ENCODE data around the gene ASXL1. TPM values are rescaled to one million over a fixed set of nuclear protein-coding genes. Genes with fewer than 3 reads are reported as not detected.
"Not testable (repeated sequence)": the region's sequence is repeated elsewhere in the genome, so short reads cannot be mapped to it uniquely, and the experiment has no call there.

The ASXL1 gene
- total RNA-seq, 4 donors from 2014 or later = 69.2 to 139 (median 104) TPM

DNA sequence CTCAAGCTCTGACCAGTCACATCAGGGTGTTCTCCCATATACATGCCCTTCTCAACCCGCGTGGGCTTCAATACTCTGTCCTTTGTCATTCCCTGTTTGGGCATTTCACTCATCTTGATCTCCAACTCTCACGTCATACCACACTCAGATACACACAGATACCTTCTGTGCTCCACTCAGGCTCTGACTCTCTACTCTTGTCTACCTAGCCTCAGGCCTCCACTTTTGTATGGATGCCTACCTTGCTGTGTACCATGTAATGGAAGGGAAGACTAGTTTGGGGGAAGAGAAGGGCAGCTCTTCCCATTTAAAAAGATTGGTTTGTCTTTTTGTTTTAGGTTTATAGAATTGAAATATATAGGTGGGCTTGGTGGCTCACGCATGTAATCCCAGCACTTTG is 48.6 kb downstream of the ASXL1 start:
- ATAC-seq (ENCODE audit: low FRiP score) (no peak), DNase-seq (ENCODE audit: low spot score) (no peak)
- TF ChIP-seq, protein P1, sequence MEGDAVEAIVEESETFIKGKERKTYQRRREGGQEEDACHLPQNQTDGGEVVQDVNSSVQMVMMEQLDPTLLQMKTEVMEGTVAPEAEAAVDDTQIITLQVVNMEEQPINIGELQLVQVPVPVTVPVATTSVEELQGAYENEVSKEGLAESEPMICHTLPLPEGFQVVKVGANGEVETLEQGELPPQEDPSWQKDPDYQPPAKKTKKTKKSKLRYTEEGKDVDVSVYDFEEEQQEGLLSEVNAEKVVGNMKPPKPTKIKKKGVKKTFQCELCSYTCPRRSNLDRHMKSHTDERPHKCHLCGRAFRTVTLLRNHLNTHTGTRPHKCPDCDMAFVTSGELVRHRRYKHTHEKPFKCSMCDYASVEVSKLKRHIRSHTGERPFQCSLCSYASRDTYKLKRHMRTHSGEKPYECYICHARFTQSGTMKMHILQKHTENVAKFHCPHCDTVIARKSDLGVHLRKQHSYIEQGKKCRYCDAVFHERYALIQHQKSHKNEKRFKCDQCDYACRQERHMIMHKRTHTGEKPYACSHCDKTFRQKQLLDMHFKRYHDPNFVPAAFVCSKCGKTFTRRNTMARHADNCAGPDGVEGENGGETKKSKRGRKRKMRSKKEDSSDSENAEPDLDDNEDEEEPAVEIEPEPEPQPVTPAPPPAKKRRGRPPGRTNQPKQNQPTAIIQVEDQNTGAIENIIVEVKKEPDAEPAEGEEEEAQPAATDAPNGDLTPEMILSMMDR (IDR thresholded peaks at IDR 0.05) = no peak

DNA sequence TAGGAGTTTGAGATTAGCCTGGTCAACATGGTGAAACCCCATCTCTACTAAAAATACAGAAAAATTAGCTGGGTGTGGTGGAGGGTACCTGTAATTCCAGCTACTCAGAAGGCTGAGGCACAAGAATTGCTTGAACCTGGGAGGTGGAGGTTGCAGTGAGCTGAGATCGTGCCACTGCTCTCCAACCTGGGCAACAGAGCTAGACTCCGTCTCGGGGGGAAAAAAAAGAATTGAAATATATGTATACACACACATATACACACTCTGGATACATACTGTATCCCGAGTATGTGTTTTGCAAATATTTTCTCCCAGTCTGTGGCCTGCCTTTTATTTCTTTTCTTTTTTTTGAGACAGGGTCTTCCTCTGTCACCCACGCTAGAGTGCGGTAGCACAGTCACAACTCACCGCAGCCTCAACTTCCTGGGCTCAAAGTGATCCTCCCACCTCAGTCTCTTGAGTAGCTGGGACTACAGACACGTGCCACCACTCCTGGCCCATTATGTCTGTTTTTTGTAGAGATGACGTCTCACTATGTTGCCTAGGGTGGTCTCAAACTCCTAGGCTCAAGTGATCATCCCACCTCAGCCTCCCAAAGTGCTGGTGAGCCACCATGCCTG is 49.1 kb downstream of the ASXL1 start:
- not testable (repeated sequence) for ATAC-seq (ENCODE audit: low FRiP score); DNase-seq (ENCODE audit: low spot score)

DNA sequence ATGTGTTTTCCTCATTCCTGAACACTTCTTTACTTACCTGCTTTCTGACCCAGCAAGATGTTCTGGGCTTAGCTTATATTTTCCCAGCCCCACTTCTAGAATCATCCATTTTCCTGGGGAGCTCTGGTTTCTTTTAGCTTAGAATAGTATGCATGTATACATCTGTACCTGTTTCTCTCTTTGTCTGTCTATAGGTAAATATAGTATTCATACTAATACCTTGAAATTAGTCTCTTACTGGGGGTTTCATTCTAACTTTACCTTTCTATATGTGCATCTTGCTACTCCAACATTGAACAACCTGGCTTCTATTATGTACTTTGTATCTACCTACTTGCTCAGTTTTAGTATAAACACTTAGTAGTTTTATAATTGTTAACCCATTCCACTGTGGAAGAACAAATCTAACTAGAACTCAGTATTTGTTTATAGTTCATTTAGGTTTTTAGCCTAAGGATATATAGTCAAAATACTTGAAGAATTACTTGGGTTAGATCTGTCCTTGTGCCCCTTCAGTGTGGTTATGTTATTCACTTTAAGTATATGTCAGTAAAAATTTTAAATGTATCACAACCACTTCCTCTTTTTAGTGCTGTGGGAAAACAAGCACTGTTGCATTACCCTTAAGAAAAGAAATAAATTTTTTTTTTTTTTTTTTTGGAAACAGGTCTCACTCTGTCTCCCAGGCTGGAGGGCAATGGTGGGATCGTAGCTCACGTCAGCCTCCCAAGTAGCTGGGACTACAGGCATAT is 54.0 kb downstream of the ASXL1 start:
- DNase-seq (ENCODE audit: low spot score) = no peak
- no peak for ATAC-seq (ENCODE audit: low FRiP score)
- TF ChIP-seq, protein P1 (IDR thresholded peaks at IDR 0.05) = no peak

DNA sequence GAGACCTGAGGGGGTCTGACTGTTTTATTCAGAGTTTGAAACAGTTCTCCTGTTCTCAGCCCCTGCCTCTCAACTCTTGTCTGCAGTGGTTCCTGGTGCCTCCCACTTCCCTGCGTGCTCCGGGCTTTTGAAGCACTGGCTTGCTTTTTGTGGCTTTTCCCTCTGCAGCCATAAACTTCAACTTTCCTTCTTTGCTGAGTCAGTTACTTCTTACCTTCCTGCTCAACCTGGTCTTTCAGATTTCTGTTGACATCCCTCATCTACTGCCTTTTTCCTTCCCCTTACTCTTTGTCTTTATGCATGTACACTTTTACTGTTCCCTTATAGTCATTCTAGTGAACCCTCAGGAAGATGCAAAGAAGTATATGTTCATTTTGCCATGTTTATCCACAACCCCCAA is 57.4 kb downstream of the ASXL1 start:
- ATAC-seq (ENCODE audit: low FRiP score) (no peak), DNase-seq (ENCODE audit: low spot score) (no peak)
- TF ChIP-seq, protein P1 (IDR thresholded peaks at IDR 0.05) = no peak

DNA sequence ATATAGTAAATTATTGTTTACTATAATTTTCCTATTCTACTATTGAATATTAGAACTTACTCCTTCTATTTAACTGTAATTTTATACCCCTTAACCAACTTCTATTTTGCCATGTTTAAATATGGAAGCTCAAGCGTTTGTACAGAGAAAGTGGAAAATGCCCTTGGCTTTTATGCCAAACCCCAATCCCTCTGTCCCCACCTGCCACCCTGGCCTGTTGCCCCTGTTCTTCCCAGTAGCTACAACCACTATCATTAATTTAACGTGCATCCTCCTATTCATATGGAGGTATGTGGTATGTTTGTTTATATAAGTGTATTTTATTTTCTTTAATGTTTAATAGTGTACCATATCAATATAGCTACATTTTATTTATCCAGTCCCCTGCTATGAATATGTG is 58.1 kb downstream of the ASXL1 start:
- no peak for ATAC-seq (ENCODE audit: low FRiP score)
- DNase-seq (ENCODE audit: low spot score) = no peak
- TF ChIP-seq, protein P1 (IDR thresholded peaks at IDR 0.05) = no peak

DNA sequence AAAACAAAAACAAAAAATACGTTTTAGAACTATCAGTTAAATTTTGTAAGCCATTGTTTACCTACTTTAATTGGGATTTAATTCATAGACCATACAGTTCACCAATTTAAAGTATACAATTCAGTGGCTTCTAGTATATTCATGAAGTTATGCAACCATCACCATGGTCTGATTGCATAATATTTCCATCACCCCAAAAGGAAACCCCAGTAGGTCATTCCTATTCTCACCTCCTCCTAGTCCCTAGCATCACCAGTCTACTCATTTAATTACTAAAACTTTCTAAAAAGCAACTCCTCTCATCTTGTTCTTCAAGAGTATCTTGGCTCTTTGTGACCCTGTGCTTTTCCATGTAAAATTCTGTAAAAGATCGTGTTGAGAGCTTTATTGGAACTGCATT is 60.2 kb downstream of the ASXL1 start:
- TF ChIP-seq, protein P1 (IDR thresholded peaks at IDR 0.05) = no peak
- no peak for DNase-seq (ENCODE audit: low spot score)
- no peak for ATAC-seq (ENCODE audit: low FRiP score)

DNA sequence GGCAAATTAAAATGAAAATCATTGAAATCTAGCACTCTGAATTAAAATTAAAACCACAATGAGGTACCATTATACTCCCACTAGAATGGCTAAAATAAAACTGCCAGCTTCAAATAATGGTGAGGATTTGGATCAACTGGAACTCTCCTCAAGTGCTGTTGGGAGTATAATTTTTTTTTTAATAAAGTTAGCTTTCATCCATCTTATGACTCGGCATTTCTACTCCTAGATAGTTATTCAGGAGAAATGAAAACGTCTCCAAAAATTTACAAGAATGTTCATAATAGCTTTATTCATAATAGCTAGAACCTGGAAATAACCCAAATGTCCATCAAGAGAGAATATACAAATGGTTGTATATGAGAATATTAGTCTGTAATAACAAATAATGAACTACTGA is 63.2 kb downstream of the ASXL1 start:
- DNase-seq (ENCODE audit: low spot score) (no peak), ATAC-seq (ENCODE audit: low FRiP score) (no peak)
- TF ChIP-seq, protein P1 (IDR thresholded peaks at IDR 0.05) = no peak

Data from omental fat pad (tissue), 4 donors.